DMS153 treated with DMSO at 0.1 percent for 48 hours (cell line): ENCODE measurements around the gene EFEMP2.
"Not testable (repeated sequence)": the region's sequence is repeated elsewhere in the genome, so short reads cannot be mapped to it uniquely, and the experiment has no call there.

ENCODE experiments used
- DNase-seq: peaks from one replicate; lab custom pipeline; 2025; ENCODE audit not compliant: unreplicated experiment; lab: John Stamatoyannopoulos, UW

EFEMP2 gene

DNA sequence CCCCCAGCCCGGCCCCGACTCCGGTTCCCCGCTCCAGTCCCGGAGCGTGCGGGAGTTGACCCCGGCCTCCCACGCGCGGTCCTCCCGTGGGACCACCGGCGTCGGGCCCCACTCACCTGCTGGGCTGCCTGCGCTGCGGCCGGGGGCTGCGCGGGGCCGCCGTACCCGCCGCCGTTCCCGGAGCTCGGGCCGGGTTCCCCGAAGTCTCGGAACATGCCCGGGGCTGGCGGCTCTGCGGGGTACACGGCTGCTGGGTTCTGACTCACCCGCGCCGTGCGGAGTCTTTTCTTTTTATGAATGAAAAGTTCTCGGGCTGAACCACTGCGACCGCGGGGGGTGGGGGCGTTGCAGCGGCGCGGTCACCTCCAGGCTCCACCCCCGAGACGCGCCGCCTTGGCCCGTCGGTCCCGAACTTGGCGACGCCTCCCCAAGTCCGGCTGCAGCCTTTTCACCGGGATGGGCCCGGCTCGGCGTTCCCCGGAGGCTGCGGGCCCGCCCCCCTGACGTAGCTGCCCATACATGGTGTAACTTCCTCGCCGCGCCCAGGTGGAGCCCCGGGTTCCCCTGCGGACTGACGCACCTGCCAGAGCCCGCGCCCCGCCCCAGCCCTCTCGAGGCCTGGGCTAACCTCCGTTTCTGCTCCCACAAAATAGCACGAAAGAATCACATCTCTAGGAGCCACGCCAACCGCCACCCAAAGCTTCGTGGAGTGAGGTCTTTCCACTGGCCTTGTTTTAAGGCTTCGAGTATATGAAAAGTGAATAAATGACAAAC, 27.7 kb upstream of the EFEMP2 start, which contains the start of gene FOSL1:
FOSL1 (minus strand) TSS at position 264 of the 774 bp plus-strand sequence; CDS start at position 215, 49 bp downstream.
- peak; percentile 56 for DNase-seq

DNA sequence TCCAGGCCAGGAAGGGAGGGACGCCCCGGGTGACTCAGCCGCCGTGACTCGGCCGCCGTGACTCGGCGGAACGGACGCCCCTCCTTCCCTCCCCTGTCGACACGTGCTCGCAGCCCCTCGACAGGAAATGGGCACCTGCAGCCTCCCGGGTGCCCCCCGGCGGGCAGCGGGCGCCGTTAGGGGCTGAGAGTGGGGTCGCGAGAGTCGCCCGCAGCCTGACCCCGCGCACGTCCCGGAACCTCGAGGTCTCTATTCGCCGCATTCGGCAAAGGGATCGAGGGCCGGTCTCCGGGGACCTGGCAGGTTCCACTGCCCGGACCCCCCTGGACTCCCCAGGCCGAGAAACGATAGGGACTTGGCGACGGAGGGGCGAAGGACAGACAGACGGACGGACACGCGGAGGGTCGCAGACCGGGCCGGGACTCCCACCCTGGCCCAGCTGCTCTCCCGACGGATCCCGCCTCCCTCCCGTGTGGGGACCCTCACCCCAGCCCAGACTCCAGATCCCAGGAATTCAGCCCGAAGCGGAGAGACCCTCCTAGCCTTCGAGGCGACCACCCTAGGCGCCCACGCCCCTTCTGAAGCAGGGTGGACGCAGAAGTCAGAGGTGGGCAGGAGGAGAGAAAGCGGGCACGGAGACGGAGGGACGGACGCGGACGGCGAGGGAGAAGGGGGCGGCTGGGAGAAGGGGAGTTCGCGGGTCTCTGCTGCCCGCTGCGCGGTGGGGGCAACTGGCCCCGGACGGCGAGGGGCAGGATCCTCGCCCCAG, 26.9 kb upstream of the EFEMP2 start:
- DNase-seq = no peak

DNA sequence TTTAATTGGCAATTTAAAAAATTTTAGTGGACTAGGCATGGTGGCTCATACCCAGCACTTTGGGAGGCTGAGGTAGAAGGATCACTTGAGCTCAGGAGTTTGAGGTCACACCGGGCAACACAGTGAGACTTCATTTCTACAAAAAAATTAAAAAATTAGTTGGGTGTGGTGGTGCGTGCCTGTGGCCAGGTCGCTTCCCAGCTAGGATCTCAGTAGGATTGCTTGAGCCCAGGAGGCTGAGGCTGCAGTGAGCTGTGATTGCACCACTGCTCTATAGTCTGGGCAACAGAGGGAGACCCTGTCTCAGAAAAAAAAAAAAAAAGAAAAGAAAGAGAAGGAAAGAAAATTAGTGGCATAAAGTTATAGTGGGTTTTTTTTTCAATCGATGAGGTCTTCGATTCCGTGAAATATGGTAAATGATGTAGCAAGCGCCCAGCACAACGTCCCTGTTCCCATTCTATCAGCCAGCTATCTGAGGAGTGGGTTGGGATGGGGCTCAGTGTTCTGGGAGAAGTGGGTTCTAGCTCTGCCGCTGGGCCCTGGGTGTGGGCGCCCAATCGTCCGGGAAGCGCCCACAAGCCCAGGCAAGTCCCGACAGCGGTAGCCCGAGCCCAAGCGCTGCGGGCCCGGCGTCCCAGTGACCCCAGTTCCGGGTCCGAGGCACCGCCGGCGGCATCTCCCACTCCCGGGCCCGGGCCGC, 26.2 kb upstream of the EFEMP2 start:
- DNase-seq = no peak

DNA sequence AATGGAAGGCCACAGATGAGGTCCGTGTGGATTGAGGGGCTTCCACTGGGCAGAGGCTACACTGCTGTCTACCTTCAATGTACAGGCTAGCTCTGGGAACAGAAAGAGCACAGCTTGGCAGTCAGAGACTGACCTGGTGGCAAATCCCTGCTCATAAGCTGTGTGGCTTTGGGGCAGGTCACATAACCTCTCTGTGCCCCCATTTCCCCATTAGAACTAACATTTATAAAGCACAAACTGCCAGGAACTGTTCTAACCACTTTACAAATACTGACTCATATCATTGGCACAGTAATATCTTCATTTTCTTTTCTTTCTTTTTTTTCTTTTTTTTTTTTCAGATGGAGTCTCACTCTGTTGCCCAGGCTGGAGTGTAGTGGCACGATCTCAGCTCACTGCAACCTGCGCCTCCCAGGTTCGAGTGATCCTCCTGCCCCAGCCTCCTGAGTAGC, 24.4 kb upstream of the EFEMP2 start:
- DNase-seq = no peak

DNA sequence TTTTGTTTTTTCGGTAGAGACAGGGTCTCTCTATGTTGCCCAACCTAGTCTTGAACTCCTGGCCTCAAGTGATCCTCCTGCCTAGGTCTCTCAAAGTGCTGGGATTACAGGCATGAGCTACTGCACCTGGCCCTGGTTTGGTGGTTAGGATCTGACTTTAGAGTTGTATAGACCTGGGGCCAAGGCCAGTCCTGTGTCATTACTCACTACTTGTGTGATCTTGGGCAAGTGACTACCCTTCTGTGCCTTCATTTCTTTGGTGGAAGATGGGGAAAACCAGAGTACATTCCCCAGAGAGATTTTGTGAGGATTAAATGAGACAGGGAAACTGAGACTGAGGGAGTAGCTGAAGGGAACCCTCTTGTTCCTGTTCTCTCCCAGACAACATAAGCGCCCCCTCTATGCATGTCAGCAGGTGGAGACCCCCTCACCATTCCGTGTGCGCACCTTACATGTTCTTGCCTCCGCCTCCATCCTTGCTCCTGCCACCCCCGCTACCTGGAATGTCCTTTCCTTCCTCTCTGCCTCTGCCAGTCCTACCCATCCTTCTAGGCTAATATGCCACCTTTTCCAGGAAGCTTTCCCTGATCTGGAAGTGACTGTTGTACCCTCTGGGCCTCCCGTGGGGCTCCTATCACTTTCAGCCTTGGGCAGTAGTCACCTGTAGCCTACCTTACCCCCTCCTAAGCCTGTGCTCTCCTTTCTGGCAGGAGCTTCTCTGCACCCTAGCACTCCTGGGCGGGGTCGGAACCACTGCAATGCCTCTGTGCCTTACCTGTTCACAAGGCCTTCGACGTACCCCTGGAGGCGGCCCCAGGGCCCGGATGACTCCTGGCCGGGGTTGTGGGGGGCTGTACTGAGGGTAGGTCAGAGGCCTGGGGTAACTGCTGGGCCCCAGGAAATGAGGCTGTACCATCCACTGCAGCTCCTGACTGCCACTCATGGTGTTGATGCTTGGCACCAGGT, 23.7 kb upstream of the EFEMP2 start:
- DNase-seq = no peak

DNA sequence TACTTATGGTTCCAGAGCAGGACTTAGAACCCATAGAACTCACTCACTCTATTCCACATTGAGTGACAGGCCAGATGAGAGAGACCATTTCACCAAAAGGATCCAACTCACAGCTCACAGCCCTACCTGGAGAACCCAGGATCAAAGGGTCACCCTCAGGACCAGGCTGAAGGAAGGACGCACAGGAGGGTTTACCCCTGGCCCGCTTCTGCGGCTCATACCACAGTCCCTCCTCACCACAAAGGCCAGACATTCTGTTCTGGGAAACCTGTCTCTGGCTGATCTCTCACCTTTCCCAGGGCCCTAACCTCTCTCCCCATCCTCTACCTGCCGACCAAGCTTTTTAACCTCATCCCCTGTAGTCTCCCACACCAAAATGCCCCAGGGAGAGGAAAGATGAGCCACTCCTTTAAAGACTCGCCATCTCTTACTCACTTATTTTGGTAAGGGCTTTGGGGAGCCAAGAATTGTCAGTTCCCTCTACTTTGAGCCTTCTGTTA, 22.9 kb upstream of the EFEMP2 start:
- no peak for DNase-seq

DNA sequence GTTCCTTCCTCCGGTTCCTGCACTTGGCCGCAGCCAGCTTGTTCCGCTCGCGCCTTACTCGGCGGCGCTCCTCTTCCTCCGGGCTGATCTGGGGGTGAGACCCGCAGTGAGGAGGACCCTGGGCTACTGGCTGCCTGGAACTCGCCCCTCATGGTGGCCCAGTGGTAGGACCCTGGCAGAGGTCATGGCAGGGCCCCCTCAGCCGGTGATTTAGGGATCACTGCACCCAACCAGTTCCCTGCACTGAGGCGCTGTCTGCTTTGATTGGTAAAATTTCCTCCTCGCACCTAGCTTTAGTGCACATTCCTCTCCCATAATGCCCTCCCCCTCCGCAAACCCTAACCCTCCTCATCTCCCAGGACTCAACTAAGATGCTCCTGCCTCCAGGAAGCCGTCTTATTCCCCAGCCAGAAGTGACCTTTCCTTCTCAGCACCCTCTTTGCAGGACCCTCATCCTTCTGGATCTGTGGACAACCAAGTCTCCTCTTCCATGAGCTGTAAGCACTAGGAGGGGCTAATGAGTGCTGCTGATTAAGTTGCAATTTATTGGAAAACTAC, 21.5 kb upstream of the EFEMP2 start:
- DNase-seq = no peak

DNA sequence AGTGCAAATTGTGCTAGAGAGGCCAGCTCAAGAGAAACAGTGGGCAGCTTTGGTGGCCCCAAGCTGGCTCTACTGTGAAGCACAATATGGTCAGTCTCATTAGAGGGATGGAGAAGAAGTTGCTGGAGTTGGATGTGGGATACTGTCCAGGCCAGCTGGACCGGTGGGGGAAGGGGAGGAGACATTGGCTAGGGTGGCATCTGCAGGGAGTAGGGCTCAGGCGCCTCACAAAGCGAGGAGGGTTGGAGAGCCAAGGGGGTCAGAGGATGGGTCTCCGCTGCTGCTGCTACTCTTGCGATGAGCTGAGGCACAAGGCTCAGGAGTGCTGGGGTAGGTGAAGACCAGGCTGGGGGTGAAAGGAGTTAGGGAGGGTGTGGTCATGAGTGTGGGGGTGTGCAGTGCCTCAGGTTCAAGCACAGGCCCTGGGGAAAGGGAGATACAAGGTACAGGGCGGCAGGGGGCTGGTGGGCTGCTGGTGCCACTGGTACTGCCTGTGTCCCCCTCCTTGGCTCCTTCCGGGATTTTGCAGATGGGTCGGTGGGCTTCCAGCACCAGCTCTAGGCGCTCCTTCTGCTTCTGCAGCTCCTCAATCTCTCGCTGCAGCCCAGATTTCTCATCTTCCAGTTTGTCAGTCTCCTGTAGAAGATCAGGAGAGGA, 20.2 kb upstream of the EFEMP2 start:
- no peak for DNase-seq

DNA sequence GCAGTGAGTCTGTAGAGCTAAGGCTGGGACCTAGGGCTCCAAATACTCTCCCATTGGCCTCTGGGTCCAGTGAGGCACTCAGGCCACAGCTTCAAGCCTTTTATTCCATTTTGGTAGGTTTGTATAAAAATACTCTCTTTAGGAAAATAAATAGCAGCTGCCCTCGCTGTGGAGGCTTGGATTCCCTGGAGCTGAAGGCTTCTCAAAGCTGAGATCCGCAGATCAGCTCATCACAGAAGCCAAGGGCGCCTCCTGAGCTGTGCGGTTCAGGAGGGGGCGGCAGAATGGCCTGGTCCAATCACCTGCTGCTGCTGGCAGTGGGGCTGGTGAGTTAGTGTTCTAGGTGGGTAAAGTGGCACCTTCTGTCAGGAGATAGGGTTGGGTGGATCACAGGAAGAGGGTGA, 19.5 kb upstream of the EFEMP2 start:
- not testable (repeated sequence) for DNase-seq

DNA sequence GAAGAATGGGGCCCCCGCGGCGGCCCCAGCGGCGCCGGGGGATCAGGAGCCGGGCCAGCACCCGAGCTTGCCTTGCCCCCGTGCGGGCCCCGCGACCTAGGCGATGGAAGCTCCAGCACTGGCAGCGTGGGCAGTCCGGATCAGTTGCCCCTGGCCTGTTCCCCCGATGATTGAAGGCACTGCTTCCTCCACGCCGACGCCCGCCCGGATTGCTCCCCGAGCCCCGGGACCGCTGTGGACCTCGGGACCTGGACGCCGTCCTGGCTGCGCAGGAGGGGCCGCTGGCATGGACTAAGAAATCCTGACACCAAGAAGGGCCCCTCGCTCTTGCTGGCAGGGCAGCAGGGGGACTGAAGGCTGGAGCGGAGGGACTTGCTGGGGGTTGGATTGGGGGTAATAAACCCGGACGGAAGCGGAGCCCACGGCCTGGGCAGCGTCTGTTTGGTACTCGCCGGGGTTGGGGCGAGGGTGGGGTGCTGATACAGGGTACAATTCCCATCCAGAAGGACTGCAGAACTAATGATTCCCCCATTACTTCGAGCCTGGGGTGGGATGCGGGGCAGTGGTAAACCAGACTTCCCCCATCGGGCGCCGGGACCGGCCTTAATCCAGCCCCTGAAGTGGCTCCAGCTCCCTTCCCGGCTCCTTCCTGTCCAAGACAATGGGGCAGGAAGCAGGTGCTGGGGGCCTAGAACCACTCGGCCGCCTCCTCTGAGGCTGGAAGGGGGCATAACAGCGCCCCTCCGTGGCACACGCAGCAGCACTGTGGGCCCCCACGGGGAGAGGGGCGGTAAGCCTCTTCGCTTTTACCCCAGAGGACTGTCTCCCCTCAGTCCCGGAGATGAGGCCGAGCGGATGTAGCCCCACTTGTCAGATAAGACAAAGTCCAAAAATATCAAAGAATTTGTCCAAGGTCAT, 18.9 kb upstream of the EFEMP2 start:
- DNase-seq = no peak

DNA sequence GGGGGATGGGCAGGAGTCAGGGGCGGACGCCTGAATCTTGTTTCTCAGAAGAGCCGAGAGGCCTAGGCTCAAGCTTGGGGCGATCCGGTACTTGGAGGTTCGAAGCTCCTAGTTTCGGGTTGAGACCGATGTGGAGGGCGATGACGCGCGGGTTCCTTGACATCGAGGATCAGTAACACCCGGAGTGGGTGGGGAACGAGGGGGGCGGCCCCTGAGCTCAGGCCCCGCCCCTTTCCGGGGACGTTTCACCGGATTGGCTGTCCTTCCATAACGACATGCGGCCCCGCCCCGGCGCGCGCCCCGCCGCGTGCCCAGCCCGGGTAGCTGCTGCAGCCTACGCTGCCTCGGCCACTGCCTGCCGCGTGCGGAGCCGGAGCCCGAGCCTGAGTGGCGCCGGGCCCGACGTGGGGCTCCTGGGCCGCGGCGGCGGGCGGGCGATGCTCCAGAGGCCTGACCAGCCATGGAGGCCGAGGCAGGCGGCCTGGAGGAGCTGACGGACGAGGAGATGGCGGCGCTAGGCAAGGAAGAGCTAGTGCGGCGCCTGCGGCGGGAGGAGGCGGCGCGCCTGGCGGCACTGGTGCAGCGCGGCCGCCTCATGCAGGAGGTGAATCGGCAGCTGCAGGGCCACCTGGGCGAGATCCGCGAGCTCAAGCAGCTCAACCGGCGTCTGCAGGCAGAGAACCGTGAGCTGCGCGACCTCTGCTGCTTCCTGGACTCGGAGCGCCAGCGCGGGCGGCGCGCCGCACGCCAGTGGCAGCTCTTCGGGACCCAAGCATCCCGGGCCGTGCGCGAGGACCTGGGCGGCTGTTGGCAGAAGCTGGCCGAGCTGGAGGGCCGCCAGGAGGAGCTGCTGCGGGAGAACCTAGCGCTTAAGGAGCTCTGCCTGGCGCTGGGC, 18.0 kb upstream of the EFEMP2 start, which contains the start of gene CCDC85B:
CCDC85B (plus strand) TSS at position 350 of the 895 bp plus-strand sequence; CDS start at position 461, 111 bp downstream.
- DNase-seq = peak; percentile 88

DNA sequence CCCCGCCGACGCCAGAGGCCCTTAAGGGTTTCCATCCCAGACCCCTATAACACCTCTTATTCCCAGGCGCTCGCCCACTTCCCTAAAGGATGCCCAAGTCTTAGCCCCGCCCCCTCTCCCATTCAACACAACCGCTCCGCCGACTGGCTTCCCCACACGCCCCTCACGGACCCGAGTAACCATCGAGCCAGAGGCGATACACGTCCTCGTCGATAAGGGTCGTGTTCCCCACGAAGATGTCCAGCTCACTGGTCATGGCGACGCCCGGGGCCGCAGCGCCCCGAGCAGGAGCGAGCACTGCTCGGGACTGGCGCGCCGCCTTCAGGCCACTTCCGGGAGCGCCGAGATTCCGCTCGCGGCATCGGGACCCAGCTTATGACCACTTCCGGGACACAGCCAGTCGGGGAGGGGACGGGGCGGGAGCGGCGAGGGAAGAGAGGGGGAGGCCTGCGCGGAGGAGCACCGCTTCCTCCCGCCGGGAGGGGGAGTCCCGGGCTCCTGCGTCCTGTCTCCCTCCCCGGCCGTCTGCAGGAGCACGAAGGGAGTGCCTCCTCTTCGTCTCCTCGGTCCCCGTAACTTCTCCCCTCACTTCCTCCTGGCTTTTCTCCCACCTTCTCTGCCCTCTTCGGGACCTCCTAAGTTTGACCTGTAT, 15.7 kb upstream of the EFEMP2 start, which contains the start of gene FIBP:
FIBP (minus strand) TSS at position 309 of the 652 bp plus-strand sequence; CDS start at position 256, 53 bp downstream.
- DNase-seq = peak; percentile 88

DNA sequence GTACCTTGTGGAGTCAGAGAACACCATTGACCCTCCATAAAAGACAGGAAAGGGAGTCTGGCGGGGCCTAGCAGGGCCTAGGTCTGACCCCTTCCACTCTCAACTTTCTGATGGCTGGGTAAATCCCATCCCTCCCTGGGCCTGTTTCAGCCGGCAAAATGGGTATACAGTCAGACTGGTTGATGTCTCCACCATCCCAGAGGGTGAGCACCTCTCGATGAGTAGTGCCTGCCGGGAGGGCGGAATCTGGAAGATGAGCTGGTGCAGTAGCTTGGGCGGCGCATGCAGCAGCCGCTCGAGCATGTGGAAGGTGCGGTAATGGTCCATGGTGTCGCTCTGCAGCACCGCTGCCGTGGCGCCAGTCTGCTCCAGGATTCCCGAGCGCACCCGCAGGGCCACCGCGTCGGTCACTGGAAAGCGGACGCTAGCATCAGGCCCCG, 15.1 kb upstream of the EFEMP2 start:
- DNase-seq = no peak

DNA sequence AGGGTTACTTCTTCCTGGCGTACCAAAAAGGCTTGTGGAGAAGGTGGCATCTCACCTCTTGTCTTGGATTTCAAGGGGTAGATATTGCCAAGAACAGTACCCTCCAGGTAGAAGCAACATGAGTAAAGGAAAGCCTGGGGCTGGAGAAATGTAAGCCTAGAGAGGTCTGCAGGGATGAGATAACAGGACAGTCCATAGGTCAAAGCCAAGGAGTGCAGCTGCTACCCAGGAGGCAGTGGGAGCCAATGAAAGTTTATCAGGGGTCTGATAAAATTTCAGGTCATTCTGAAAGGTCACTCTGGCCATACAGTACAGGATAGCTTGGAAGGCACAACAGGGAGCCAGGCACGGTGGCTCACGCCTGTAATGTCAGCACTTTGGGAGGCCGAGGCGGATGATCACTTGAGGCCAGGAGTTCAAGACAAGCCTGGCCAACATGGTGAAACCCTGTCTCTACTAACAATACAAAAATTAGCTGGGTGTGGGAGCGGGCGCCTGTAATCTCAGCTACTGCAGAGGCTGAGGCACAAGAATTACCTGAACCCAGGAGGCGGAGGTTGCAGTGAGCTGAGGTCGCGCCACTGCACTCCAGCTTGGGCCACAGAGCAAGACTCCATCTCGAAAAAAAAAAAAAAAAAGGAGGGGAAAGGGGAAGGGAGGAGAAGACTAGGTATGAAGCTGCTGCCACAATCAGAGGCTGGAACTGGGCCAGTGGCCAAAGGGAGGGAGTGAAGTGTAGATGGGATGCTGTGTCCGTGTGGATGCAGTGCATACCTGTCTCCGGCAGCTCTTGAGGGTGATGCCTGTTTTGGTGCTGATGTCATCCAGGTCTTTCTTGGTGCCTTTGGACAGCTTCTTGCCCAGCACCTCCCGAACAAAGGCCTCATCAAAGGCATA, 14.5 kb upstream of the EFEMP2 start:
- DNase-seq = no peak

DNA sequence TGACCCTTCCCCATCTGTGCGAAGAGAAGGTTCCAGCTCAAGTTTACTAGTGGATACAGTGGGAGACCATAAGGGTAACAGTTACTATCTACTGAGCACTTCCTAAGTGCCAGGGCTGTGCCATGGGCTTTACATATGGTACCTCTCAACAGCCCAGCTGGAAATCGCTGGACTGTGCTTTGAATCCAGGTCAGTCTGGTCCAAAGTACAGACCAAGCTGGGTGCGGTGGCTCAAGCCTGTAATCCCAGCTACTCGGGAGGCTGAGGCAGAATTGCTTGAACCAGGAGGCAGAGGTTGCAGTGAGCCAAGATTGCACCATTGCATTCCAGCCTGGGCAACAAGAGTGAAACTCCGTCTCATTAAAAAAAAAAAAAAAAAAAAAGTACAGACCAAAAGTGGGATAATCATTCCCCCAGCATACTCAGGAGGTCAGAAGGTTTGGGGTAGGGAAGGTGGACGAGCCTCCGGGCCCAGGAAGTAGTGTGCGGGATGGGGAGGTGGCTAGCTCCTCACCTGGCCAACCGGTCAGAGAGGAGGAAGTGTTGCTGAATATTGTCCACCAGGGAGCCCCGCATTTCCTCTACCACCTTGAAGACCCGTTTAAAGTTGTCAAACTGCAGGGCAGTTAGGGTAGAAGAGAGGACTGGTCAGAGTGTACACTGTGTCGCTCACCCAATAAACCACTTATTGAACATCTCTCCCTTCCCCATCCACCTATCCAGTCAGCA, 13.4 kb upstream of the EFEMP2 start:
- no peak for DNase-seq
